OCI-LY7 (cell line): ENCODE measurements around the gene SAP30BP. TPM values are rescaled to one million over a fixed set of nuclear protein-coding genes. Genes with fewer than 3 reads are reported as not detected.

Experiments used
- BruUV-seq: library from RNA; stranded (reverse); fragments of 400-500 nt; replicated peaks from 2 replicates; lab custom pipeline; 2021; lab: Mats Ljungman, UMichigan
- CTCF ChIA-PET: fragments of 300-600 bp; sonication (Branson Sonifier 250); formaldehyde crosslinking; loops from one replicate; lab custom pipeline; 2022; ENCODE audit warnings: antibody characterized with exemption; ENCODE audit not compliant: unreplicated experiment; lab: Charles Lee
- POLR2A ChIA-PET: fragments of 300-600 bp; sonication (Branson Sonifier 250); formaldehyde crosslinking; loops from one replicate; lab custom pipeline; 2022; ENCODE audit warnings: antibody characterized with exemption; lab: Charles Lee
- DNase-seq: peaks from one replicate; pipeline ENCODE4 v3.0.0-alpha.2; 2015; ENCODE audit warnings: low spot score
- H2AFZ ChIP-seq: fragments of 200-600 bp; sonication (generic), shearing (Covaris generic); 2 replicates; pipeline ENCODE4 v1.6.1; 2014; ENCODE audit warnings: mild to moderate bottlenecking, antibody characterized with exemption, low read length, moderate library complexity
- H3K27ac ChIP-seq: fragments of 200-600 bp; sonication (generic); 2 replicates; pipeline ENCODE4 v1.5.1; 2014; ENCODE audit warnings: mixed run types, low read depth, mild to moderate bottlenecking, moderate library complexity, low read length, inconsistent platforms; ENCODE audit not compliant: poor library complexity, severe bottlenecking
- H3K36me3 ChIP-seq: fragments of 200-600 bp; sonication (generic); 2 replicates; pipeline ENCODE4 v1.6.1; 2014; ENCODE audit warnings: mild to moderate bottlenecking, antibody characterized with exemption, low read length, moderate library complexity, mixed read lengths; ENCODE audit not compliant: insufficient read depth
- H3K4me1 ChIP-seq: fragments of 200-600 bp; sonication (generic); 2 replicates; pipeline ENCODE4 v1.5.1; 2014; ENCODE audit warnings: mild to moderate bottlenecking, low read length; ENCODE audit not compliant: insufficient read depth, poor library complexity, severe bottlenecking
- H3K4me2 ChIP-seq: fragments of 200-600 bp; sonication (generic); 2 replicates; pipeline ENCODE4 v1.6.1; 2014; ENCODE audit warnings: mild to moderate bottlenecking, low read length
- H3K4me3 ChIP-seq: fragments of 200-600 bp; sonication (generic); 2 replicates; pipeline ENCODE4 v1.5.1; 2014; ENCODE audit warnings: mild to moderate bottlenecking, low read depth, low read length; ENCODE audit not compliant: poor library complexity, severe bottlenecking
- H3K79me2 ChIP-seq: fragments of 200-600 bp; sonication (generic); 2 replicates; pipeline ENCODE4 v1.6.1; 2016; ENCODE audit warnings: low read depth, mild to moderate bottlenecking, low read length, moderate library complexity, mixed read lengths; ENCODE audit not compliant: insufficient read depth
- H3K9me2 ChIP-seq: fragments of 200-600 bp; sonication (generic); 2 replicates; pipeline ENCODE4 v1.6.1; 2016; ENCODE audit warnings: mild to moderate bottlenecking, low read length, mixed read lengths; ENCODE audit not compliant: insufficient read depth
- H3K9me3 ChIP-seq: fragments of 200-600 bp; sonication (generic); 2 replicates; pipeline ENCODE4 v1.6.1; 2014; ENCODE audit warnings: mild to moderate bottlenecking, mixed run types, low read length, mixed read lengths
- H4K20me1 ChIP-seq: fragments of 200-600 bp; sonication (generic); 2 replicates; pipeline ENCODE4 v1.6.1; 2014; ENCODE audit warnings: mild to moderate bottlenecking, antibody characterized with exemption, low read length, moderate library complexity, mixed read lengths; ENCODE audit not compliant: insufficient read depth
- CTCF ChIP-seq: fragments of 200-600 bp; sonication (generic); conservative IDR thresholded peaks from 2 replicates; pipeline ENCODE4 v1.5.1; 2014; ENCODE audit warnings: mild to moderate bottlenecking, antibody characterized with exemption, low read length, moderate library complexity, mixed read lengths
- EZH2phosphoT487 ChIP-seq: fragments of 200-600 bp; sonication (generic); IDR thresholded peaks from 2 replicates; pipeline ENCODE4 v1.6.1; 2018; ENCODE audit warnings: low read depth, borderline replicate concordance, mild to moderate bottlenecking, mixed run types, antibody characterized with exemption, low read length, moderate library complexity, mixed read lengths
- intact Hi-C: fragments of 100-400 bp; cut with micrococcal nuclease; formaldehyde crosslinking; loops from one replicate; pipeline ENCODE4 v1.10.0; 2022; ENCODE audit not compliant: unreplicated experiment
- total RNA-seq, 2 experiments: library from RNA; depleted of rRNA in 1 of 2; stranded (reverse); fragments of >200 nt in 1 of 2; shearing (Covaris generic) in 1 of 2; gene quantifications; 2 replicates each; pipeline ENCODE4 v1.2.3, GENCODE V29; 2014 to 2022

Gene SAP30BP
- total RNA-seq, 2 experiments from 2014 or later: 127 to 187 TPM

GRCh38 chr17:75725504-75725903 lies 58.4 kb downstream of the SAP30BP start:
- intact Hi-C loops: no loop called here
- POLR2A ChIA-PET: no interaction called here
- TF ChIP-seq EZH2phosphoT487 (no peak), CTCF (no peak)
- BruUV-seq: no TSS peak
- H3K36me3 ChIP-seq: no peaks in the 10 kb centered on the region
- H3K4me1 ChIP-seq: peaks cover 6% of the 10 kb centered on the region
- no peaks in the 10 kb centered on the region for H3K79me2 ChIP-seq
- no peaks in the 10 kb centered on the region for H3K9me3 ChIP-seq
- H3K4me2 ChIP-seq: no peak overlapping the region
- no peaks in the 10 kb centered on the region for H4K20me1 ChIP-seq
- no peak overlapping the region for H3K27ac ChIP-seq
- CTCF ChIA-PET: no interaction called here
- no peak for DNase-seq
- no peaks in the 10 kb centered on the region for H3K9me2 ChIP-seq
- H2AFZ ChIP-seq: no peak overlapping the region
- no peak overlapping the region for H3K4me3 ChIP-seq

- intact Hi-C loops: no loop called here
- ChIA-PET CTCF (no interaction called here), POLR2A (no interaction called here)
- Histone ChIP-seq H3K4me1 (no peaks in the 10 kb centered on the region), H4K20me1 (no peaks in the 10 kb centered on the region), H3K4me2 (no peak overlapping the region), H3K9me2 (no peaks in the 10 kb centered on the region), H3K27ac (no peak overlapping the region), H2AFZ (no peak overlapping the region), H3K4me3 (no peak overlapping the region), H3K36me3 (no peaks in the 10 kb centered on the region), H3K79me2 (no peaks in the 10 kb centered on the region), H3K9me3 (no peaks in the 10 kb centered on the region)
- no peak for DNase-seq
- TF ChIP-seq CTCF (no peak), EZH2phosphoT487 (no peak)
- no TSS peak for BruUV-seq
These were observed 60.3 kb downstream of the SAP30BP start for GRCh38 chr17:75727391-75727790.

GRCh38 chr17:75729351-75729750 lies 62.2 kb downstream of the SAP30BP start:
- ChIA-PET POLR2A (interaction anchor here (0.6 to 1.0 kb wide), 2 partner anchors 9 to 17 kb away, joined by 3 to 6 read pairs; no protein-coding TSS in a partner anchor), CTCF (no interaction called here)
- intact Hi-C loops: no loop called here

More at GRCh38 chr17:75729351-75729750, 62.2 kb downstream of the SAP30BP start:
- Histone ChIP-seq H3K4me3 (no peak overlapping the region), H3K36me3 (no peaks in the 10 kb centered on the region), H3K9me3 (no peaks in the 10 kb centered on the region), H2AFZ (no peak overlapping the region), H3K9me2 (no peaks in the 10 kb centered on the region), H3K4me2 (no peak overlapping the region), H3K79me2 (no peaks in the 10 kb centered on the region), H4K20me1 (no peaks in the 10 kb centered on the region), H3K4me1 (peaks cover 2% of the 10 kb centered on the region), H3K27ac (no peak overlapping the region)
- TF ChIP-seq EZH2phosphoT487 (no peak), CTCF (no peak)
- no TSS peak for BruUV-seq
- no peak for DNase-seq
